MCF 10A (cell line): Measurements from ENCODE around the gene PRKN. TPM values are rescaled to one million over a fixed set of nuclear protein-coding genes. Genes with fewer than 3 reads are reported as not detected.
A peak's percentile ranks its signal among the peaks of the same experiment; 100 is the strongest.

Source experiments
- BruUV-seq: library from RNA; stranded (reverse); fragments of 400-500 nt; replicated peaks from 2 replicates; lab custom pipeline; 2021; lab: Mats Ljungman, UMichigan
- CTCF ChIA-PET: fragments of 300-600 bp; sonication (Branson Sonifier 250); formaldehyde crosslinking; extraction: SDS; loops from one replicate; lab custom pipeline; 2021; ENCODE audit warnings: antibody characterized with exemption, inconsistent platforms; lab: Yijun Ruan, JAX
- POLR2A ChIA-PET: fragments of 300-600, 350-650 bp; sonication (Branson Sonifier 250); formaldehyde crosslinking; extraction: SDS; loops from one replicate; lab custom pipeline; 2020; ENCODE audit warnings: antibody characterized with exemption, inconsistent platforms; lab: Yijun Ruan, JAX
- DNase-seq: peaks from one replicate; pipeline ENCODE4 v3.0.0-alpha.2; 2018; ENCODE audit not compliant: unreplicated experiment
- H3K27ac Mint-ChIP-seq: one replicate; pipeline ENCODE4 v1.8.0; 2022; ENCODE audit warnings: mild to moderate bottlenecking, low read depth, mixed read lengths; ENCODE audit not compliant: unreplicated experiment
- H3K27me3 Mint-ChIP-seq: one replicate; pipeline ENCODE4 v1.8.0; 2022; ENCODE audit warnings: mixed read lengths; ENCODE audit not compliant: insufficient read depth, unreplicated experiment
- H3K36me3 Mint-ChIP-seq: one replicate; pipeline ENCODE4 v1.8.0; 2022; ENCODE audit warnings: mild to moderate bottlenecking, moderate library complexity, mixed read lengths; ENCODE audit not compliant: insufficient read depth, unreplicated experiment
- H3K4me1 Mint-ChIP-seq: one replicate; pipeline ENCODE4 v1.8.0; 2022; ENCODE audit warnings: mixed read lengths; ENCODE audit not compliant: insufficient read depth, unreplicated experiment
- H3K4me3 Mint-ChIP-seq: one replicate; pipeline ENCODE4 v1.8.0; 2022; ENCODE audit warnings: mild to moderate bottlenecking, moderate library complexity, mixed read lengths; ENCODE audit not compliant: unreplicated experiment
- H3K9me3 Mint-ChIP-seq: one replicate; pipeline ENCODE4 v1.8.0; 2022; ENCODE audit warnings: mixed read lengths; ENCODE audit not compliant: unreplicated experiment
- intact Hi-C: fragments of 100-400 bp; cut with micrococcal nuclease; formaldehyde crosslinking; loops from 2 replicates; pipeline ENCODE4 v1.14.1; 2022
- total RNA-seq: library from RNA; stranded (reverse); gene quantifications from 2 replicates; pipeline ENCODE4 v1.2.3, GENCODE V29; 2022
- TF ChIP-seq, protein P1 (sequence below): fragments of 200-600 bp; IDR thresholded peaks from one replicate; pipeline ENCODE4 v1.8.0; 2022; ENCODE audit warnings: antibody characterized with exemption, mild to moderate bottlenecking; ENCODE audit not compliant: unreplicated experiment

The PRKN gene
- total RNA-seq, 1 experiment from 2014 or later: 2.5 TPM

- no peaks in the 10 kb centered on the region for H3K27me3 Mint-ChIP-seq
- no peak overlapping the region for H3K27ac Mint-ChIP-seq
- intact Hi-C loops: no loop called here
- H3K36me3 Mint-ChIP-seq: peaks cover 6% of the 10 kb centered on the region
- peaks cover 39% of the 10 kb centered on the region for H3K9me3 Mint-ChIP-seq
- no TSS peak for BruUV-seq
- POLR2A ChIA-PET: interaction anchor here (0.5 kb wide), 1 partner anchor 546 kb away, joined by 3 read pairs; no protein-coding TSS in a partner anchor
- H3K4me1 Mint-ChIP-seq: peaks cover 7% of the 10 kb centered on the region
- TF ChIP-seq, protein P1, sequence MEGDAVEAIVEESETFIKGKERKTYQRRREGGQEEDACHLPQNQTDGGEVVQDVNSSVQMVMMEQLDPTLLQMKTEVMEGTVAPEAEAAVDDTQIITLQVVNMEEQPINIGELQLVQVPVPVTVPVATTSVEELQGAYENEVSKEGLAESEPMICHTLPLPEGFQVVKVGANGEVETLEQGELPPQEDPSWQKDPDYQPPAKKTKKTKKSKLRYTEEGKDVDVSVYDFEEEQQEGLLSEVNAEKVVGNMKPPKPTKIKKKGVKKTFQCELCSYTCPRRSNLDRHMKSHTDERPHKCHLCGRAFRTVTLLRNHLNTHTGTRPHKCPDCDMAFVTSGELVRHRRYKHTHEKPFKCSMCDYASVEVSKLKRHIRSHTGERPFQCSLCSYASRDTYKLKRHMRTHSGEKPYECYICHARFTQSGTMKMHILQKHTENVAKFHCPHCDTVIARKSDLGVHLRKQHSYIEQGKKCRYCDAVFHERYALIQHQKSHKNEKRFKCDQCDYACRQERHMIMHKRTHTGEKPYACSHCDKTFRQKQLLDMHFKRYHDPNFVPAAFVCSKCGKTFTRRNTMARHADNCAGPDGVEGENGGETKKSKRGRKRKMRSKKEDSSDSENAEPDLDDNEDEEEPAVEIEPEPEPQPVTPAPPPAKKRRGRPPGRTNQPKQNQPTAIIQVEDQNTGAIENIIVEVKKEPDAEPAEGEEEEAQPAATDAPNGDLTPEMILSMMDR: no peak
- DNase-seq: no peak
- H3K4me3 Mint-ChIP-seq: no peak overlapping the region
- CTCF ChIA-PET: interaction anchor here (0.6 kb wide), 1 partner anchor 81 kb away, joined by 3 read pairs; no protein-coding TSS in a partner anchor
These were observed 1172.7 kb downstream of the PRKN start for GRCh38 chr6:161554883-161555282.

DNA sequence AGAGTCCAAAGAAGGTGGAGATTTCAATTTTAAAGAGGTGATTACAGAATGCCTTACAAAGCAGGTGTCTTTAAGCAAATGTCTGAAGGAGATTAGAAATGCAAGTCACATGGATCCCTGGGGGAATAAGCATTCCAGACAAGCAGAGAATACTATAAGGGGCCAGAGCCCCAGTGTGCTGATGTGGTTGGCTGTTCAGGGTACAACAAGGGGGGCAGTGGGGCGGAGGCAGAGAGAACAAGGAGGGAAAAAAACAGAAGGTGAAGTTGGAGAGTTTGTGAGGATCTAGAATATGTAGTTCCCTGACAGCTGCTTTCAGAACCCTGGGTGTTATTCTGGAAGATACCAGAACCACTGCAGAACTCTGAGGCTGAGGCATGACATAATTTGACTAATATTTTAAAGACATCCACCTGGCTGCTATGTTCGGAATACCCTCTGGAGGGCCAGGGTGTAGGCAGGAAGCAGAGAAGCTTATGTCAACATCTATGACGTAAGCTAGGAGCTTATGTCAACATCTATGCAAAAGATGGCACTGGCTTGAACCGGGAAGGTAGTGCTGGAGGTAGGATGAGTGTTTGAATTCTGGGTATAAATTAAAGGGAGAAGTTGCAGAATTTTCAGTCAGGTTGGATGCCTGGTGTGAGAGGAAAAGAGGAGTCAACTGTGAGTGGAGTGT is 1177.5 kb downstream of the PRKN start:
- POLR2A ChIA-PET: no interaction called here
- Mint-ChIP-seq H3K9me3 (peaks cover 39% of the 10 kb centered on the region), H3K36me3 (peaks cover 6% of the 10 kb centered on the region), H3K4me3 (no peak overlapping the region), H3K4me1 (peaks cover 9% of the 10 kb centered on the region), H3K27me3 (no peaks in the 10 kb centered on the region), H3K27ac (no peak overlapping the region)
- peak; percentile 51 for DNase-seq
- intact Hi-C loops: no loop called here
- TF ChIP-seq, protein P1: no peak
- CTCF ChIA-PET: no interaction called here
- no TSS peak for BruUV-seq

GRCh38 chr6:161548713-161549296 is 1178.8 kb downstream of the PRKN start:
- POLR2A ChIA-PET: no interaction called here
- H3K27me3 Mint-ChIP-seq: no peaks in the 10 kb centered on the region
- CTCF ChIA-PET: no interaction called here
- TF ChIP-seq, protein P1: no peak
- BruUV-seq: no TSS peak
- peaks cover 27% of the 10 kb centered on the region for H3K9me3 Mint-ChIP-seq
- DNase-seq: no peak
- H3K36me3 Mint-ChIP-seq: peaks cover 6% of the 10 kb centered on the region
- H3K4me3 Mint-ChIP-seq: no peak overlapping the region
- peaks cover 9% of the 10 kb centered on the region for H3K4me1 Mint-ChIP-seq
- intact Hi-C loops: no loop called here
- no peak overlapping the region for H3K27ac Mint-ChIP-seq

GRCh38 chr6:161547617-161548016 is 1179.9 kb downstream of the PRKN start:
- Mint-ChIP-seq H3K36me3 (peaks cover 6% of the 10 kb centered on the region), H3K4me1 (peaks cover 9% of the 10 kb centered on the region), H3K9me3 (peaks cover 19% of the 10 kb centered on the region), H3K27me3 (no peaks in the 10 kb centered on the region), H3K27ac (no peak overlapping the region), H3K4me3 (no peak overlapping the region)
- TF ChIP-seq, protein P1: no peak
- intact Hi-C loops: no loop called here
- BruUV-seq: no TSS peak
- CTCF ChIA-PET: interaction anchor here (0.6 kb wide), 1 partner anchor 72 kb away, joined by 3 read pairs; no protein-coding TSS in a partner anchor
- DNase-seq: no peak
- POLR2A ChIA-PET: interaction anchor here (1.0 kb wide), 1 partner anchor 36 kb away, joined by 4 read pairs; no protein-coding TSS in a partner anchor
